Epithelial cell of prostate (primary cell): Measurements from ENCODE around the gene COLEC12.

ENCODE experiments used
- DNase-seq: peaks from one replicate; pipeline ENCODE4 v3.0.0-alpha.2; 2011; ENCODE audit warnings: low read depth, low spot score
- H3K27ac ChIP-seq: fragments of 450-650 bp; 2 replicates; pipeline ENCODE4 v1.5.1; 2017; ENCODE audit warnings: mild to moderate bottlenecking

COLEC12 gene

GRCh38 chr18:369224-370015 is 131.1 kb downstream of the COLEC12 start:
- no peak overlapping the region for H3K27ac ChIP-seq
- DNase-seq: no peak

- no peak overlapping the region for H3K27ac ChIP-seq
- no peak for DNase-seq
Measured at GRCh38 chr18:366466-367061, 133.9 kb downstream of the COLEC12 start.

GRCh38 chr18:365651-366050 is 134.8 kb downstream of the COLEC12 start:
- H3K27ac ChIP-seq: no peak overlapping the region
- DNase-seq: no peak

- DNase-seq: no peak
- H3K27ac ChIP-seq: no peak overlapping the region
Measured at GRCh38 chr18:364256-364826, 136.2 kb downstream of the COLEC12 start.

GRCh38 chr18:363301-364085 is 137.0 kb downstream of the COLEC12 start:
- DNase-seq: no peak
- no peak overlapping the region for H3K27ac ChIP-seq

- H3K27ac ChIP-seq: no peak overlapping the region
- no peak for DNase-seq
Measured at GRCh38 chr18:362311-363290, 137.9 kb downstream of the COLEC12 start.

GRCh38 chr18:361941-362310 is 138.6 kb downstream of the COLEC12 start:
- DNase-seq: no peak
- H3K27ac ChIP-seq: no peak overlapping the region

GRCh38 chr18:361100-361732 is 139.3 kb downstream of the COLEC12 start:
- H3K27ac ChIP-seq: no peak overlapping the region
- no peak for DNase-seq

GRCh38 chr18:360676-361075 is 139.8 kb downstream of the COLEC12 start:
- DNase-seq: no peak
- H3K27ac ChIP-seq: no peak overlapping the region

GRCh38 chr18:356778-357177 is 143.7 kb downstream of the COLEC12 start:
- no peak overlapping the region for H3K27ac ChIP-seq
- DNase-seq: no peak

- no peak for DNase-seq
- H3K27ac ChIP-seq: no peak overlapping the region
Measured at GRCh38 chr18:355678-356077, 144.8 kb downstream of the COLEC12 start.

GRCh38 chr18:354471-354870 is 146.0 kb downstream of the COLEC12 start:
- DNase-seq: no peak
- H3K27ac ChIP-seq: no peak overlapping the region

- no peak overlapping the region for H3K27ac ChIP-seq
- DNase-seq: no peak
Measured at GRCh38 chr18:354003-354402, 146.5 kb downstream of the COLEC12 start.

- no peak overlapping the region for H3K27ac ChIP-seq
- no peak for DNase-seq
Measured at GRCh38 chr18:352438-352837, 148.1 kb downstream of the COLEC12 start.

- no peak for DNase-seq
- H3K27ac ChIP-seq: no peak overlapping the region
Measured at GRCh38 chr18:350953-351572, 149.4 kb downstream of the COLEC12 start.

- DNase-seq: no peak
- H3K27ac ChIP-seq: no peak overlapping the region
Measured at GRCh38 chr18:346600-346999, 153.9 kb downstream of the COLEC12 start.

GRCh38 chr18:341102-341501 is 159.4 kb downstream of the COLEC12 start:
- no peak overlapping the region for H3K27ac ChIP-seq
- no peak for DNase-seq

- H3K27ac ChIP-seq: no peak overlapping the region
- no peak for DNase-seq
Measured at GRCh38 chr18:340044-340443, 160.5 kb downstream of the COLEC12 start.

GRCh38 chr18:339200-339599 is 161.3 kb downstream of the COLEC12 start:
- no peak for DNase-seq
- H3K27ac ChIP-seq: no peak overlapping the region
